Measurements from ENCODE around the gene TBC1D23.
A peak's percentile ranks its signal among the peaks of the same experiment; 100 is the strongest.
"Not testable (repeated sequence)": the region's sequence is repeated elsewhere in the genome, so short reads cannot be mapped to it uniquely, and the experiment has no call there.

The TBC1D23 gene

DNA sequence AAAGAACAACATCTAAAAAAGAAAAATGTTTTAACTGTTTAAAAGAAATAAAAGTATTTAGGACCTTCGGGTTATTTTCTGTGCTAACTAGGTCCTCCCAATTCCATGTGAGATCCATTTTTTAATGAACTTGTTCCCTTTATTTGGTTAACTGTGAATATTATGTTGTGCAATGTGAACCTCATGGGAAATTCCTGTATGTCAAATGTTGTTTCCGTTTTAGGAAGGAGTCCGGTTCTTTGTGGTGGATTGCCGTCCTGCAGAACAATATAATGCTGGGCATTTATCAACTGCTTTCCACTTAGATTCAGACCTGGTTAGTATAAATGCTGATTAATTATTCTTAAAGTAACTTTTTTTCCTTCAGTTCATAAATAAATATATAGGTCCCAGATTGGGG, 38.2 kb downstream of the TBC1D23 start:
- no peak for DNase-seq (ENCODE audit: low spot score)

DNA sequence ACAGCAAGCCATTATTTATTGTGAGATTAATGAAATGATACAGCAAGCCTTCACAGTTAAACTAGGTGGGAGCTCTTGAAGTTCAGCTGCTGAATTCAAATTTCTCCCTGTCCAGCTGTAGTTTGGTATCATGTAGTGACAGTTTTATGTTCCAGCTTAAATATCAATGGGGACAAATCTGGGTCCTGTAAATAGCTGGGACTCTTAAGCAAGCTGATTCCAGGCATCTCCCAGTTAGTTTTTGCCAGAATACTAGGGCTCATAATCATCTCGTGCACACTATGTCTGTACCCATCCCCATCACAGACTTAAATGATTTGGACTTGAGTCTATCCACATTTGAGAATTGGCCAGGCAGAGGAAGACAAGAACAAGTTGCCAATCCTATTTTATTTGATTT, 45.9 kb downstream of the TBC1D23 start:
- DNase-seq (ENCODE audit: low spot score), result no peak

DNA sequence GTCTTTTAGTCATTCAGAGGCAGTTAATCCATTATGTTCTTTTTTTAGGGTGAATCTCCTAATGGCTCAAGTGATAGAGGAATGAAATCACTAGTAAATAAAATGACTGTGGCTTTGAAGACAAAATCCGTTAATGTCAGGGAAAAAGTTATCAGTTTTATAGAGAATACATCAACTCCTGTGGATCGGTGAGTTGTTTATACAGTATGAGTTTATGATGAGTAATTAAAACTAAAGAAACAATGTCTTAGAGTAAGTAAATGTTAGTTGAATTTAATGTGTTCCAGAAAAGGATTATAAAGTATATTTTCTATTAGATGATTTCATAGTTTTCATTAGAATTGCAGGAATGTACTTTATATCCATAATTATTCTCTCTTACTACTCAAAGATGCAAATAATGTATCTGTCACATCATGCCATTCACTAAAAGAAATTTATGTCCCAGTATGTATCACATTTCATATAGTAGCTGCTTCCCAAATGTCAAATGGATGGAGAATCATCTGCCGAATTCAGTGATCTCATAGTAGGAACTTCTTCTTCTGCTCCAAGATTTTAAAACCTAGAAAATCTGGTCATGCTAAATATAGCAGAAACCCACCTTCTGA, 49.7 kb downstream of the TBC1D23 start:
- no peak for DNase-seq (ENCODE audit: low spot score)

DNA sequence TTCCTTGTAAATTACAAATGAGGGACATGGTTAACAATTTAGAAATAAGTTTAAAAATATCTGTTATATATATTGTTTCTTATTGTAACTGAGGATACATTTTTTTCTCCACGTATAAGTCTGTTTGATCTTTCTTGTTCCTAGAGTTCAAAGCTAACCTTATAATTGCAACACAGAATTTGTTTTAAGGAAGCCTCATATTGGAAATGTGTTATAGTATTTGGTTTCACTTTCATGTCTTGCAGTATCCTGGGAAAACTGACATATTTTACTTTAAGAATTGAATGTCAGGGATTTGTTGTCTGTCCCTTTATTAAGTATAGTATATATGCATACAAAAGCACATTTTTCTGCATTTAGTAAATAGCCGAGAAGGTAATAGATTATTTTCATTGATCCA, 50.2 kb downstream of the TBC1D23 start:
- no peak for DNase-seq (ENCODE audit: low spot score)

DNA sequence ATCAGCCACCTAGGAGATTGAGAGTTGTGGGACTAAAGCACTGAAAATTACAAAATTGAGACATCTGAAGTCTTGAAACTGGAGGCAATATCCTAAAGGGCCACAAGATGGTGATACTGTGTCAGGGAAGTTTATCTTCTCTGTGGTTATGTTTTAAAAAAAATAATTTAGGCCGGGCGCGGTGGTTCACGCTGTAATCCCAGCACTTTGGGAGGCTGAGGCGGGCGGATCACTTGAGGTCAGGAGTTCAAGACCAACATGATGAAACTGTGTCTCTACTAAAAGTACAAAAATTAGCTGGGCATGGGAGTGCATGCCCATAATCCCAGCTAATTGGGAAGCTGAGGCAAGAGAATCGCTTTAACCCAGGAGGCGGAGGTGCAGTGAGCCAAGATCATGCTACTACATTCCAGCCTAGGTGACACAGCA, 55.9 kb downstream of the TBC1D23 start:
- DNase-seq (ENCODE audit: low spot score), result peak; percentile 75

DNA sequence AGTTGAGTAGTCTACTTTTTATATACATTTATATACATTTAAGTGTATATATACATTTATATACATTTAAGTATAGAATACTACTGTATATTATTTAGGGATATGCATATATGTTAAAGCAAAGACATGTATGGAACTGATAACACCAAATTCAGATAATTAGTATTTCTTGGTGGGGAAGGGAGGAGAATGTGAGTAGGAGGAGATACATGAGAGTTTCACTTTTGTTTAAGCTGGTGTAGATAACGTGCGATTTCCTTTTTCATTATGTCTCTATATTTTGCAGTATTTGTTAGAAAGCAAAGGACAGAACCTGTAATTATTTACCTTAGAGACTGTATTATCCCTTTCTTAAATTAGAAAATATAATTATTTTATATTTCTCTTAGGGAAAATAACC, 57.1 kb downstream of the TBC1D23 start:
- peak; percentile 27 for DNase-seq (ENCODE audit: low spot score)

DNA sequence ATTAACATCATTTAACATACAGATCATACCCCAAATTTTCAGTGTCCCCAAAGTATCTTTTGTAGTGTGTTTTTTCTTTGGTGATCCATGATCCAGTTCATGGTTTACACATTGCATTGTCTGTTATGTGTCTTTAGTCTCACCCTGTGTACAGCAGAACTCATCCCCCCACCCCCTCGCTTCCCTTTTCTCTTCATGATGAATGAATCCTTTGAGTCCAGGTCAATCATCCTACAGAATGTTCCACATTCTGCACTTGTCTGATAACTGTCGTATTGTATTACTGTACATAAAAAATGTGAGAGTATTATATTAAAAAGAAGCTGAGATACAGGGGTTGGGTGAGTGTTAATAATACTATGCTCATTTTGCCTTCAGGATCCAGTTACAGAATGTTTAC, 59.2 kb downstream of the TBC1D23 start:
- DNase-seq (ENCODE audit: low spot score), result no peak

DNA sequence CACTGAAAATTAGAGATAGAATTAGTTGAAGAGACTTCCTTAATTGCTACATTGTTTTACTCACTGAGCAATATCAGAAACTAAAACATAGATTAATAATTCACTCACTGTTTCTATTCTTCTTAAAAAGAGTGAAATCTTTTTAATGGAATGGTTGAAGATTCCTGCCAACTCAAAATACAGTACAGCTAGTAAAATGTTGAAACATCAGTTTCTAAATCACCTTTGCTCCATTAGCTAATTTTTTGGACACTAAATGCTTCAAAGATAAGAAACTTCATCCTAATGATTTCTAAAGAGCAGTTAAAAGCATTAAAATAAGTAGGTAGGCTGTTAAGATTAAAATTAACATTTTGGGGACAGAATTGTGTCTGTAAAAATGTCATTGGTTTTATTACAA, 63.3 kb downstream of the TBC1D23 start:
- DNase-seq (ENCODE audit: low spot score), result no peak

DNA sequence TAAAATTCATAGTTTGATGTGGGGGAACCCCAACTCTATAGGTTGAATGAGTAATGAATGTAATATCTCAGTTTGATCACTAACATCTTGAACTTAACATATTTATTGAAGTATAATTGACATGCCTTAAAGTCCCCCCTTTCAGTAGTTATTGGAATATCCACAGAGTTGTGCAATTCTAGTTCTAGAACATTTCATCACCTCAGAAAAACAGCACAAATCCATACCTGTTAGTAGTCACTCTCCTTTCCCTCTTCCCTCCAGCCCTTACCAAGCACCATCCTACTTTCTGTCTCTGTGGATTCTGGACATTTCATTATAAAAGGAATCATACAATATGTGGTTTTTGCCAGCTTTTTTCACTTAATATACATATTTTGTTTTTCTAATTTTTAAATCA, 65.0 kb downstream of the TBC1D23 start:
- DNase-seq (ENCODE audit: low spot score), result no peak

DNA sequence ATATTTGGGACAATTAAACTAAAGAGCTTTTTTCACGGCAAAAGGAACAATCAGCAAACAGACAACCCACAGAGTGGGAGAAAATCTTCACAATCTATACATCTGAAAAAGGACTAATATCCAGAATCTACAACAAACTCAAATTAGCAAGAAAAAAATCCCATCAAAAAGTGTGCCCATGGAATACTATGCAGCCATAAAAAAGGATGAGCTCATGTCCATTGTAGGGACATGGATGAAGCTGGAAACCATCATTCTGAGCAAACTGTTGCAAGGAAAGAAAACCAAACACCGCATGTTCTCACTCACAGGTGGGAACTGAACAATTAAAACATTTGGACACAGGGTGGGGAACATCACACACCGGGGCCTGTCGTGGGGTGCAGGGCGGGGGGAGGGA, 66.6 kb downstream of the TBC1D23 start:
- DNase-seq (ENCODE audit: low spot score), result not testable (repeated sequence)

DNA sequence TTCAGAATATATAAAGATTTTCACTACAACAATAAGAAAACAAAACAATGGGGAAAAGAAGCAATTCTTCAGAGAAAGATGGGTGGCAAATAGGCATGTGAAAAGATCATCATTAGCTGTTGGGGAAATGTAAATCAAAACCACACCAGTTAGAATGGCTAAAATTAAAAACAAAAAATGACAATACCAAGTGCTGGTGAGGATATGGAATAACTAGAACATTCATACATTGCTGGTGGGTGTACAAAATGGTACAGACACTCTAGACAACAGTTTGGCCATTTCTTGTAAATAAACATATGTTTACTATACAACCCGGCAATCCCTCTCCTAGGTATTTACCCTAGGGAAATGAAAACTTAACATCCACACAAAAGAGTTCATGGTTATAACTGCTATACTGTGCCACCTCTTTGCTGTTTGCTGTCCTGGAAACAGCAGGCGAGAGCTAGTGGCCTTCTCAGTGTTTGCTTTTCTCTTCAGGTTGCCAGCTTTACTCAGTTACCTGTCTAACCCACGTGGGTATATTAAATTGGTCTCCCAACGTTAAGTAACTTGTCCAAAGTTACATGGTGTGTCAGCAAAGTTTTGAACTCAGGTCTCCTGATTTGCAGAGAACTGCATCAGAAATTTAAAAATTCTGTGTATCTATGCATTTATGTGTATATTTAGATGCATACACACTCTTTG, 69.2 kb downstream of the TBC1D23 start:
- DNase-seq (ENCODE audit: low spot score), result no peak

DNA sequence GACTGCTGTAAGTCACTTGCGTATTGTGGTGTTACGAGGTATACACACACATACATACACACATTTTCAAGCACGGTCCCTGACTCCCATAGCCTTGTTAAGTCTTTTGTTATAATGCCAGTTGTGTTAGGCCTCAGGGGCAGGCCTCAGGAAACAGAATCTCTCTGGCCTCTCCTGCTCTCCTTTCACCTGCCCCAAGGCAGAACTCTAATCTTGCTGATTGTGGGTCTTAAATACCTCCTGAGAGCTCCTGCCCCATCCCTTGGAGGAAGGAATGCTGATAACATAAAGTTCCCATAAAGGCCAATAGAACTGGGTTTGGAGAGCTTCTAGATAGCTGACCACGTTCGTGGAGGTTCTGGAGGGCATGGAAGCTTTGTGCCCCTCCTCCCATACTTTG, 69.9 kb downstream of the TBC1D23 start:
- no peak for DNase-seq (ENCODE audit: low spot score)

DNA sequence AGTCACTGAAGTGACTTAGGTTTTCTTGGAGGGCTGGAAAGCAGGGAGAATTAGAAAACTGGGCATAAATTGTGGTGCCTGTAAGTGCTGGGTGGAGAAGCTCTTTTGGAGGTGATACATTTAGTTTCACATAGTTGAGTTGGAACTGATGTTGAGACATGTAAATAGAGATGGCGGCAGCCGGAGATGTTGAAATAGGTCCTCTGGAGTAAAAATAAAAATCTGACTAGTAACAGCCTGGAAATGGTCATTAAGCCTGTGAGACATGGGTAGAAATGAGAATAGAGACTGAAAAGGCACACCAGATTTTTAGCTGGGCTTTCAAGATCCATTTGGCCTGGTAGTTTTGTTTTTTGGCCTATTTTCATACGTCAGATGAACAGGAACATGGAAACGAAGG, 70.9 kb downstream of the TBC1D23 start:
- no peak for DNase-seq (ENCODE audit: low spot score)

DNA sequence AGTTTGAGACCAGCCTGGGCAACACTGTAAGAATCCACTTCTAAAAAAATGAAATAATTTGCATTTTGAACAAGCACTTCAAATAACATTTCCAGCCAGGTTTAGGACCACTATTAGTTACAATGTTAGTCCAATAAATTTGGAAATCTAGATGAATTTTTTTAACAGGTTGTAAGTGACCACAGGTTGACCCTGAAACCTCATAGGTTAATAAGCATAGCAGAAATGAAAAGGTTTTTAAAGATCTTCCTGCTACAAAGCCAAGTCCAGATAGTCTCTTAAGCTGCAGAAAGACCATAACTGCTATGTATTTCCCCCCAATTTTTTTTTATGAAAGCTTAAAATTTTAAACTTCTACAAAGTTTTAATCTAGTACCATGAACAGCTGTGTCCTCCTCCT, 72.3 kb downstream of the TBC1D23 start:
- no peak for DNase-seq (ENCODE audit: low spot score)

DNA sequence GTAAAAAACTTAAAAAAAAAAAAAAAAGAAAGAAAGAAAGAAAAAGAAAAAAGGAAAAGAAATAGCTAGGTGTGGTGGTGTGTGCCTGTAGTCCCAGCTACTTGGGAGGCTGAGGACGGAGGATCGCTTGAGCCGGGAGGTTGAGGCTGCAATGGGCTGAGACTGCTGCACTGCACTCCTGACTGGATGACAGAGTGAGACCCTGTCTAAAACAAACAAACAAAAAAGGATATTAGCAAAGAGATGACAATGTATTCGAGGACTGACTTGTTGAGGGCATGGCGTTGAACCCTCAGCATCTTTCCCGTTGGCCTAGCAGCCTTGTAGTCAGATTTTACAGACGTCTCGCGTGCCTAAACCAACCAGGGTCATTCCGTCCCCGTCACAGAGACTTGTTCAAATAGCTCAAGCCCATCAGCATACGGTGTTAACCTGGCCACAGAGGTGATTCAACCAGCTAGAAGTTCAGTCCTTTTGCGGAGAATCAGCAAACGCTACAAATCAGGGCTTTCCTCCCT, 73.2 kb downstream of the TBC1D23 start:
- DNase-seq (ENCODE audit: low spot score), result no peak

DNA sequence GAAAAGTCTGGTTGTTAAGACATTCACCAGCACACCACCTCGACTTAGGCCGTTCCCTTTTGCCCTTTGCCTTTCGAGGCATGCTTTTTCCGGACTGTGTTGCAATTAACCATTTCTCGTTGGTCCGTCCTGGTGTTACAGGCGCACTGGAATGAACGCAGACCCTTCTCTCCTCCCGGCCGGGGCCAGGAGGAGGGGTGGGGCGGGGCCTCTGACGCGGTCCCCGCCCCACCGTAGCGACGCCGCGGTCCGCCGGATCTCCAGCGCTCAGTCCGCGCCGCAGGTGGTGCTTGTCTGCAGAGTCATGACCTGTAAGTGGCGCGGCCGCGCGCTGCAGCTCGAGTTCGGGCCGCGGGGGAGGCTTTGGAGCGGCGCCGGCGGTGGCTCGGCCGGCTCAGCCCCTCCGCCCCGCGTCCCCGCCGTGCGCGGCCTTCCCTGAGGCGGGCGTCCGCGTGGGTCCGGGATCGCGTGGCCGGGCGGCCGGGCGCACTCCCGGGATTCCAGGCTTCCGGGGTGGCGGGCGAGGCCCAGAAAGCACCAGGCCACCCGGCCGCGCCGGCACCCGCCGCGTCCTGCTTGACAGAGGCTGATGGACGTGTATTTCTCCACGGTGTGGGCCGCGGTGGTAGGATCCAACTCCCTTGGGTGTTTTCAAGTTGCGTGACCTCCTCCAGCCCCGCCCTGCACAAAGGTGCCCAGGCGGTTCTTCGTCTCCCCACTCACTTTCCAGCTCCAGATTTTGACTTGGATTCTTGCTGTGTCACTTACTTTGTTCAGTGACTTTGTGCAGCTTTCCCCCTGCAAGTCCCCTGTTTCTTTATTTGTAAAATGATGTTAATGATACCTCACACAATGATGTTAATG, 73.9 kb downstream of the TBC1D23 start, which contains the start of gene NIT2:
TSS of gene NIT2 (plus strand) at position 270 of the 864 bp plus-strand sequence. CDS start at position 305, 35 bp downstream.
- DNase-seq (ENCODE audit: low spot score), result peak; percentile 75

DNA sequence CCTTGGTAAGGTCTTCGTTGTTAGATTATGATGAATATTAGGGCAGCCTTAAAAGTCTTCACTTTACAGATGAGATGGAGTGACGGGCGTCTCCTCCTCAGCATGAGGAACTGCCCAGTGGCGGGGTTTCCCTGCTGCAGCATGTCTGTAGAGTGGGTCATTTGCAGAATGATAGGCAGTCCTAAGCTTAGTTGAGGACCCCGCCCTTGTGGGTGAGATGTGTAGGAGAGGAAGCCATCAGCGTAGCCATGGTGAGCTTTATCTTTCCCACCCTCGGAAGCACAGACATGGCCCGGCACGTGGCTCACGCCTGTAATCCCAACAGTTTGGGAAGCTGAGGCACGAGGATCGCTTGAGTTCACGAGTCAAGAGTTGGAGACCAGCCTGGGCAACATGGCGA, 74.6 kb downstream of the TBC1D23 start:
- peak; percentile 23 for DNase-seq (ENCODE audit: low spot score)

DNA sequence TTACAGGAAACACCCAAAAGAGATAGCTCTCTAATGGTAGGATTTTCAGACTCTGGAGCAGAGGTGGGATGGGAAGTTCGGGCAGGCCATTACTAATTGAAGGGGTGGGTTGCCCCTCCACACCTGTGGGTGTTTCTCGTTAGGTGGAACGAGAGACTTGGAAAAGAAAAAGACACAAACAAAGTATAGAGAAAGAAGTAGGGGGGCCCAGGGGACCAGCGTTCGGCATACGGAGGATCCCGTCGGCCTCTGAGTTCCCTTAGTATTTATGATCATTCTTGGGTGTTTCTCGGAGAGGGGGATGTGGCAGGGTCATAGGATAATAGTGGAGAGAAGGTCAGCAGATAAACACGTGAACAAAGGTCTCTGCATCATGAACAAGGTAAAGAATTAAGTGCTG, 75.4 kb downstream of the TBC1D23 start:
- not testable (repeated sequence) for DNase-seq (ENCODE audit: low spot score)

DNA sequence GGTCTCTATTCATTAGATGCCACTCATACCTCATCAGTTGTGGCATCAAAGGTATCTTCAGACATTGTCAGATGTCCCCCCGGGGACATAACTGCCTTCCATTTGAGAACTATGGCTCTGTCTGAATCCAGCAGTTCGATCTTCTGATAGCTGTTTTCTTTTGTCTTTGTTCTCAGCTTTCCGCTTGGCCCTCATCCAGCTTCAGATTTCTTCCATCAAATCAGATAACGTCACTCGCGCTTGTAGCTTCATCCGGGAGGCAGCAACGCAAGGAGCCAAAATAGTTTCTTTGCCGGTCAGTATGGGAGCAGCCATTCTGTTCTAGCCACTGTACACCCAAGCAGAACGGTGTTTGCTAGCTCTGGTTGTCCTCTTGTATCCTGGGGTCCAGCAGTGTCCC, 78.1 kb downstream of the TBC1D23 start:
- DNase-seq (ENCODE audit: low spot score), result no peak

DNA sequence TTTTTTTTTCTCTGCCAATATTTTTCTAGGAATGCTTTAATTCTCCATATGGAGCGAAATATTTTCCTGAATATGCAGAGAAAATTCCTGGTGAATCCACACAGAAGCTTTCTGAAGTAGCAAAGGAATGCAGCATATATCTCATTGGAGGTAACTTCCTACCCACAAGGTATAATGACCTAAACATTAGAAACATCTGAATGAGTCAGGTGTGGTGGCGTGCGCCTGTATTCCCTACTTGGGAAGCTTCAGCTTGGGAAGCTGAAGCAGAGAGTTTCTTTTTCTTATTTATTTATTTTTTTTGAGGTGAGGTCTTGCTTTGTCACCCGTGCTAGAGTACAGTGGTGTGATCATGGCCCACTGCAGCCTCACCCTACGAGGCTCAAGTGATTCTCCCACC, 79.0 kb downstream of the TBC1D23 start:
- DNase-seq (ENCODE audit: low spot score), result no peak

DNA sequence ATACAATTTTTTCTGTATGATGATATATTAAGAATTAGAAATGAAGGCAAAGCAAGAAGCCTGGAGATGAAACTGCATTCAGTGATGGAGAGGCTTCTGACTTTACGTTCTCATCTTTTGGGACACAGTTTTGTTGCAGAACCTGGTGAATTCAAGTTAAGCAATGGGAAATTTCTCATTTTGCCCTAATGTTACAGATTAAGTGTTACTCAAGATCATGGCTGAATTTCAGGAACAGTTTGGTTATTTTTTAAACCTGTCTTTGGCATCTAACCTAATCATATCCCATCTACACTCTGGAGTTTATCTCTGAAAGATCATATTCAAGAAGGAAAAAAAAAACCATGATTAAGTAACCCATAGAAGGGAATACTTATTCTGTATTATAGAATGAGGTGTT, 79.7 kb downstream of the TBC1D23 start:
- DNase-seq (ENCODE audit: low spot score), result no peak

DNA sequence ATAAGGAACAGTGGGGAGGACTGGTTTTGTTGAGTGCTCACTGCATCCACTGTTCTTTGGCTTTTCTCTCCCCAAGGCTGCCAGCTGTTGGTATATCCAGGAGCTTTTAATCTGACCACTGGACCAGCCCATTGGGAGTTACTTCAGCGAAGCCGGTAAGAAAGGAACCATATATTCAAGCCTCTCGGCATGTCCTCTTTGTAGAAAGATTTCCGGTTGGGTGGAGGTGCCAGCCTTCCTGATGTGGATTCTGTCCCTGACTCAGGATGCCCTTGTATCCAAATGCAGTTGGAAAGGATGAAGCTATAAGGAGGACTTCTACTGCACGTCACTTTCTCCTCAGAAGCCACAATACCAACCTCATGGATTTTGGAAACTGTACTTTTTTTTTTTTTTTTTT, 87.9 kb downstream of the TBC1D23 start:
- DNase-seq (ENCODE audit: low spot score), result no peak

DNA sequence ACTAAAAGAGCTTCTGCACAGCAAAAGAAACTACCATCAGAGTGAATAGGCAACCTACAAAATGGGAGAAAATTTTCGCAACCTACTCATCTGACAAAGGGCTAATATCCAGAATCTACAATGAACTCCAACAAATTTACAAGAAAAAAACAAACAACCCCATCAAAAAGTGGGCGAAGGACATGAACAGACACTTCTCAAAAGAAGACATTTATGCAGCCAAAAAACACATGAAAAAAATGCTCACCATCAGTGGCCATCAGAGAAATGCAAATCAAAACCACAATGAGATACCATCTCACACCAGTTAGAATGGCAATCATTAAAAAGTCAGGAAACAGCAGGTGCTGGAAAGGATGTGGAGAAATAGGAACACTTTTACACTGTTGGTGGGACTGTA, 91.0 kb downstream of the TBC1D23 start:
- not testable (repeated sequence) for DNase-seq (ENCODE audit: low spot score)

Data from hematopoietic multipotent progenitor cell treated with erythropoietin and hydrocortisone succinate and interleukin-3 and kit ligand, for 15 days (in vitro differentiated cells).